Sigmoid colon (tissue), 4 donors: ENCODE results near the gene GON4L.

Experiments
- POLR2AphosphoS5 ChIP-seq, 4 donors: sonication (generic); formaldehyde crosslinking; IDR thresholded peaks; one replicate each; pipeline ENCODE4 v1.6.1; 2017; ENCODE audit warnings: antibody characterized with exemption in 4 of 4
- TF ChIP-seq, protein P1 (sequence below), 4 experiments: fragments of 450-650 bp in 3 of 4; fragments of 200-600 bp in 1 of 4; IDR thresholded peaks; one replicate each; pipeline ENCODE4 v1.5.1; 2016 to 2019; ENCODE audit warnings: antibody characterized with exemption in 4 of 4, mild to moderate bottlenecking in 3 of 4, moderate library complexity in 2 of 4

- TF ChIP-seq, protein P1, sequence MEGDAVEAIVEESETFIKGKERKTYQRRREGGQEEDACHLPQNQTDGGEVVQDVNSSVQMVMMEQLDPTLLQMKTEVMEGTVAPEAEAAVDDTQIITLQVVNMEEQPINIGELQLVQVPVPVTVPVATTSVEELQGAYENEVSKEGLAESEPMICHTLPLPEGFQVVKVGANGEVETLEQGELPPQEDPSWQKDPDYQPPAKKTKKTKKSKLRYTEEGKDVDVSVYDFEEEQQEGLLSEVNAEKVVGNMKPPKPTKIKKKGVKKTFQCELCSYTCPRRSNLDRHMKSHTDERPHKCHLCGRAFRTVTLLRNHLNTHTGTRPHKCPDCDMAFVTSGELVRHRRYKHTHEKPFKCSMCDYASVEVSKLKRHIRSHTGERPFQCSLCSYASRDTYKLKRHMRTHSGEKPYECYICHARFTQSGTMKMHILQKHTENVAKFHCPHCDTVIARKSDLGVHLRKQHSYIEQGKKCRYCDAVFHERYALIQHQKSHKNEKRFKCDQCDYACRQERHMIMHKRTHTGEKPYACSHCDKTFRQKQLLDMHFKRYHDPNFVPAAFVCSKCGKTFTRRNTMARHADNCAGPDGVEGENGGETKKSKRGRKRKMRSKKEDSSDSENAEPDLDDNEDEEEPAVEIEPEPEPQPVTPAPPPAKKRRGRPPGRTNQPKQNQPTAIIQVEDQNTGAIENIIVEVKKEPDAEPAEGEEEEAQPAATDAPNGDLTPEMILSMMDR (IDR thresholded peaks at IDR 0.05), result no peak
- no peak for TF ChIP-seq POLR2AphosphoS5 (IDR thresholded peaks at IDR 0.05)
These were observed 16.8 kb upstream of the GON4L start for GRCh38 chr1:155873860-155874259.
